Adrenal gland (tissue), 5 donors: ENCODE measurements around the gene PDCD4.

Experiments used
- POLR2A ChIP-seq, 2 donors: fragments of 450-650 bp; IDR thresholded peaks; one replicate each; pipeline ENCODE4 v1.6.1; 2017; ENCODE audit warnings: antibody characterized with exemption in 2 of 2, mild to moderate bottlenecking in 2 of 2, moderate library complexity in 1 of 2
- TF ChIP-seq, protein P1 (sequence below), 6 experiments: fragments of 450-650 bp in 4 of 6; fragments of 200-600 bp in 2 of 6; sonication (generic) in 1 of 6; IDR thresholded peaks; 1 replicate in 5 of 6; 2 replicates in 1 of 6; pipeline versions ENCODE4 v1.5.1 to v1.8.0; 2016 to 2021; ENCODE audit warnings: antibody characterized with exemption in 6 of 6, mild to moderate bottlenecking in 2 of 6, moderate library complexity in 1 of 6
- donor health status: DM: no; HTN: no; CAD: no.

DNA sequence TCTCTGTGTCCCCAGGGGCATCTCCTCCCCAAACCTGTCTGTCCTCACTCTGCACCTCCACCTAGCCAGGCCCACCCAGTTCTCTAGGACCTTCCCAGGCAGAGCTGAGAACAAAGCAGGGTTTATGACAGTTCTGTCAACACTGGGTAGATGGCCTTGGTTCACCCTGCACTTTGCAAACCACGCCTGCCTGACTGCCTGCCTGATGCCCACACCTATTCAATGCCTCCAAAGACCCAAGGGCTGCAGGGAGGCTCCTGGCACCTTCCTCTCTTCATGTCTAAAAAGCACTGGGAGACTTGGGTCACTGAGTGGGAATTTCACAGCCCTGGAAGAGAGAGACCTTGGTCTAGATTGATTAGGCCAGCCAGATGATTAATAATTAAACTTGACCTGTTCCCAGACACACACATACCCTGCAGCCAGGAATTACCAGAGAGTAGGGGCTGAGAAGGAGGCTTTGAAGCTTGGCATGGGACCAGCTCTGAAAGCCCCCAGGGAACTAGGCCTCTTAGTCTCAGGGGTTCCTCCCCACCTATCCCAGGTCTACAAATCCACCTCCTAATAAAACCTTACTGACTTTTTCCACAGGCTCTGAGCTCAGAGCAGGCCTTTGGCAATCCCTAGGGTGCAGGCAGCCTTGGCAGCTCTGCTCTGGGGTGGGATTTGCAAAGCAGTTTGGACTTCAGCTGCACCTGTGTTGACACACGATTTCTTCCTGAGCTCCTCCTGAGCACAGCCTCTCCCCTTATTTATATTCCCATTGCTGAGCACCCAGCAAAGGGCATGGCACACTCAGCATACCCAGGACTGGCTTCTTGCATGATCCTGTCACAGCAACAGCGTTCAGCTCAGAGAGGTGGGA, 25.7 kb upstream of the PDCD4 start:
- TF ChIP-seq, protein P1, sequence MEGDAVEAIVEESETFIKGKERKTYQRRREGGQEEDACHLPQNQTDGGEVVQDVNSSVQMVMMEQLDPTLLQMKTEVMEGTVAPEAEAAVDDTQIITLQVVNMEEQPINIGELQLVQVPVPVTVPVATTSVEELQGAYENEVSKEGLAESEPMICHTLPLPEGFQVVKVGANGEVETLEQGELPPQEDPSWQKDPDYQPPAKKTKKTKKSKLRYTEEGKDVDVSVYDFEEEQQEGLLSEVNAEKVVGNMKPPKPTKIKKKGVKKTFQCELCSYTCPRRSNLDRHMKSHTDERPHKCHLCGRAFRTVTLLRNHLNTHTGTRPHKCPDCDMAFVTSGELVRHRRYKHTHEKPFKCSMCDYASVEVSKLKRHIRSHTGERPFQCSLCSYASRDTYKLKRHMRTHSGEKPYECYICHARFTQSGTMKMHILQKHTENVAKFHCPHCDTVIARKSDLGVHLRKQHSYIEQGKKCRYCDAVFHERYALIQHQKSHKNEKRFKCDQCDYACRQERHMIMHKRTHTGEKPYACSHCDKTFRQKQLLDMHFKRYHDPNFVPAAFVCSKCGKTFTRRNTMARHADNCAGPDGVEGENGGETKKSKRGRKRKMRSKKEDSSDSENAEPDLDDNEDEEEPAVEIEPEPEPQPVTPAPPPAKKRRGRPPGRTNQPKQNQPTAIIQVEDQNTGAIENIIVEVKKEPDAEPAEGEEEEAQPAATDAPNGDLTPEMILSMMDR (IDR thresholded peaks at IDR 0.05): no peak
- TF ChIP-seq POLR2A (IDR thresholded peaks at IDR 0.05): no peak
